BLaER1 treated with 17β-estradiol and CSF1 and Interleukin-3, amounts not matched to agents 10 nM and 100 nM (cell line): ENCODE measurements around the gene PACSIN3.

Experiments used
- H3K27ac ChIP-seq, 11 experiments: shearing (Covaris generic); formaldehyde crosslinking; 2 replicates each; pipeline ENCODE4 v1.8.1; 2022
- H3K27me3 ChIP-seq, 11 experiments: shearing (Covaris generic); formaldehyde crosslinking; 2 replicates each; pipeline ENCODE4 v1.8.1; 2022
- H3K36me3 ChIP-seq, 11 experiments: shearing (Covaris generic); formaldehyde crosslinking; 2 replicates each; pipeline ENCODE4 v1.8.1; 2022
- H3K4me1 ChIP-seq, 10 experiments: shearing (Covaris generic); formaldehyde crosslinking; 2 replicates each; pipeline ENCODE4 v1.8.1; 2022
- H3K4me2 ChIP-seq, 11 experiments: shearing (Covaris generic); formaldehyde crosslinking; 2 replicates each; pipeline ENCODE4 v1.8.1; 2022
- H3K4me3 ChIP-seq, 10 experiments: shearing (Covaris generic); formaldehyde crosslinking; 2 replicates each; pipeline ENCODE4 v1.8.1; 2022
- H3K9ac ChIP-seq, 11 experiments: shearing (Covaris generic); formaldehyde crosslinking; 2 replicates each; pipeline ENCODE4 v1.8.1; 2022
- H3K9me3 ChIP-seq, 11 experiments: shearing (Covaris generic); formaldehyde crosslinking; replicated peaks in 1 of 11; 2 replicates each; pipeline ENCODE4 v1.8.1; 2022
- H4K20me1 ChIP-seq, 11 experiments: shearing (Covaris generic); formaldehyde crosslinking; 2 replicates each; pipeline ENCODE4 v1.8.1; 2022
- Cebpa-rat ChIP-seq, 11 experiments: shearing (Covaris generic); IDR thresholded peaks; 2 replicates each; pipeline ENCODE4 v1.8.1; 2022

Gene PACSIN3

GRCh38 chr11:47163898-47164297 is 22.3 kb downstream of the PACSIN3 start:
- no peak for TF ChIP-seq Cebpa-rat (IDR thresholded peaks at IDR 0.05)
- Histone ChIP-seq H3K9me3 (no peaks in the 10 kb centered on the region), H4K20me1 (peaks cover 78 to 96% (median 85%) of the 10 kb centered on the region in 11 experiments; a peak in 21 of 22 replicates), H3K4me1 (0 out of 20 replicates have a peak, but pooled peaks cover 0 to under 1% (median 0%) of the 10 kb centered on the region in 10 experiments), H3K4me3 (no peak overlapping the region), H3K4me2 (no peak overlapping the region), H3K36me3 (peaks cover 68 to 96% (median 82%) of the 10 kb centered on the region in 11 experiments), H3K27ac (no peak overlapping the region), H3K27me3 (no peaks in the 10 kb centered on the region), H3K9ac (0 out of 22 replicates have a peak overlapping the region, but pooled peaks of 1 of the 11 experiments have one; percentile 37)

GRCh38 chr11:47163193-47163592 is 23.0 kb downstream of the PACSIN3 start:
- TF ChIP-seq Cebpa-rat (IDR thresholded peaks at IDR 0.05): no peak
- H3K4me3 ChIP-seq: no peak overlapping the region
- no peaks in the 10 kb centered on the region for H3K27me3 ChIP-seq
- no peak overlapping the region for H3K9ac ChIP-seq
- no peak overlapping the region for H3K27ac ChIP-seq
- H3K9me3 ChIP-seq: no peaks in the 10 kb centered on the region
- H4K20me1 ChIP-seq: peaks cover 72 to 95% (median 78%) of the 10 kb centered on the region in 11 experiments; a peak in 21 of 22 replicates
- H3K36me3 ChIP-seq: peaks cover 63 to 96% (median 80%) of the 10 kb centered on the region in 11 experiments
- peaks cover 0 to 8% (median 0%) of the 10 kb centered on the region in 10 experiments; a peak in 2 of 20 replicates for H3K4me1 ChIP-seq
- H3K4me2 ChIP-seq: no peak overlapping the region

GRCh38 chr11:47162426-47162825 is 23.8 kb downstream of the PACSIN3 start:
- Histone ChIP-seq H3K9ac (no peak overlapping the region; a peak in 1 of 22 replicates), H3K4me2 (no peak overlapping the region), H3K27me3 (no peaks in the 10 kb centered on the region), H3K27ac (no peak overlapping the region), H4K20me1 (peaks cover 64 to 94% (median 70%) of the 10 kb centered on the region in 11 experiments; a peak in 21 of 22 replicates), H3K36me3 (peaks cover 56 to 95% (median 72%) of the 10 kb centered on the region in 11 experiments), H3K9me3 (no peaks in the 10 kb centered on the region), H3K4me1 (peaks cover 0 to 10% (median 0%) of the 10 kb centered on the region in 10 experiments; a peak in 2 of 20 replicates), H3K4me3 (no peak overlapping the region)
- no peak for TF ChIP-seq Cebpa-rat (IDR thresholded peaks at IDR 0.05)

- Histone ChIP-seq H3K9me3 (no peaks in the 10 kb centered on the region), H3K27ac (no peak overlapping the region), H4K20me1 (peaks cover 59 to 92% (median 66%) of the 10 kb centered on the region in 11 experiments; a peak in 21 of 22 replicates), H3K27me3 (no peaks in the 10 kb centered on the region), H3K4me1 (peaks cover 0 to 13% (median under 1%) of the 10 kb centered on the region in 10 experiments; a peak in 10 of 20 replicates), H3K4me2 (no peak overlapping the region), H3K36me3 (peaks cover 52 to 94% (median 69%) of the 10 kb centered on the region in 11 experiments), H3K4me3 (no peak overlapping the region), H3K9ac (no peak overlapping the region)
- TF ChIP-seq Cebpa-rat (IDR thresholded peaks at IDR 0.05): no peak
Measured at GRCh38 chr11:47161890-47162289, 24.3 kb downstream of the PACSIN3 start.

- H3K4me1 ChIP-seq: peaks cover 3 to 19% (median 7%) of the 10 kb centered on the region in 10 experiments
- H4K20me1 ChIP-seq: peaks cover 53 to 89% (median 62%) of the 10 kb centered on the region in 11 experiments; a peak in 21 of 22 replicates
- TF ChIP-seq Cebpa-rat (IDR thresholded peaks at IDR 0.05): no peak
- no peak overlapping the region for H3K4me2 ChIP-seq
- H3K27me3 ChIP-seq: no peaks in the 10 kb centered on the region
- peaks cover 48 to 93% (median 63%) of the 10 kb centered on the region in 11 experiments for H3K36me3 ChIP-seq
- no peak overlapping the region for H3K4me3 ChIP-seq
- H3K27ac ChIP-seq: no peak overlapping the region
- no peak overlapping the region for H3K9ac ChIP-seq
- H3K9me3 ChIP-seq: no peaks in the 10 kb centered on the region
Measured at GRCh38 chr11:47161134-47161854, 24.9 kb downstream of the PACSIN3 start.

- peaks cover 8 to 24% (median 12%) of the 10 kb centered on the region in 10 experiments for H3K4me1 ChIP-seq
- H3K4me3 ChIP-seq: no peak overlapping the region
- no peak for TF ChIP-seq Cebpa-rat (IDR thresholded peaks at IDR 0.05)
- no peak overlapping the region for H3K4me2 ChIP-seq
- peaks cover 42 to 90% (median 58%) of the 10 kb centered on the region in 11 experiments for H3K36me3 ChIP-seq
- no peak overlapping the region for H3K9ac ChIP-seq
- no peak overlapping the region for H3K27ac ChIP-seq
- H3K9me3 ChIP-seq: no peaks in the 10 kb centered on the region
- H3K27me3 ChIP-seq: no peaks in the 10 kb centered on the region
- H4K20me1 ChIP-seq: peaks cover 47 to 89% (median 60%) of the 10 kb centered on the region in 11 experiments; a peak in 21 of 22 replicates
Measured at GRCh38 chr11:47160753-47161133, 25.5 kb downstream of the PACSIN3 start.

- H3K4me2 ChIP-seq: no peak overlapping the region
- H3K27ac ChIP-seq: no peak overlapping the region
- peaks cover 22 to 86% (median 44%) of the 10 kb centered on the region in 11 experiments; a peak in 21 of 22 replicates for H4K20me1 ChIP-seq
- H3K9me3 ChIP-seq: no peaks in the 10 kb centered on the region
- 0 out of 22 replicates have a peak overlapping the region, but pooled peaks of 1 of the 11 experiments have one; percentile 16 for H3K9ac ChIP-seq
- peaks cover 33 to 49% (median 37%) of the 10 kb centered on the region in 10 experiments for H3K4me1 ChIP-seq
- H3K4me3 ChIP-seq: no peak overlapping the region
- H3K27me3 ChIP-seq: no peaks in the 10 kb centered on the region
- peaks cover 17 to 65% (median 33%) of the 10 kb centered on the region in 11 experiments; a peak in 21 of 22 replicates for H3K36me3 ChIP-seq
- TF ChIP-seq Cebpa-rat (IDR thresholded peaks at IDR 0.05): no peak
Measured at GRCh38 chr11:47158242-47158641, 28.0 kb downstream of the PACSIN3 start.

- no peak overlapping the region for H3K9ac ChIP-seq
- no peak overlapping the region for H3K4me3 ChIP-seq
- H3K9me3 ChIP-seq: no peaks in the 10 kb centered on the region
- H3K36me3 ChIP-seq: peaks cover 13 to 61% (median 28%) of the 10 kb centered on the region in 11 experiments; a peak in 20 of 22 replicates
- no peak overlapping the region for H3K27ac ChIP-seq
- H3K4me2 ChIP-seq: no peak overlapping the region
- no peaks in the 10 kb centered on the region for H3K27me3 ChIP-seq
- peaks cover 36 to 54% (median 41%) of the 10 kb centered on the region in 10 experiments for H3K4me1 ChIP-seq
- no peak for TF ChIP-seq Cebpa-rat (IDR thresholded peaks at IDR 0.05)
- peaks cover 18 to 83% (median 41%) of the 10 kb centered on the region in 11 experiments; a peak in 21 of 22 replicates for H4K20me1 ChIP-seq
Measured at GRCh38 chr11:47157805-47158204, 28.4 kb downstream of the PACSIN3 start.

- peaks cover 9 to 83% (median 41%) of the 10 kb centered on the region in 11 experiments; a peak in 21 of 22 replicates for H4K20me1 ChIP-seq
- peaks cover 7 to 52% (median 20%) of the 10 kb centered on the region in 11 experiments; a peak in 16 of 22 replicates for H3K36me3 ChIP-seq
- no peak for TF ChIP-seq Cebpa-rat (IDR thresholded peaks at IDR 0.05)
- no peak overlapping the region for H3K4me3 ChIP-seq
- H3K27ac ChIP-seq: no peak overlapping the region
- peak overlapping the region in 2 of 11 experiments; percentile 83 to 86; a peak in 2 of 22 replicates for H3K4me2 ChIP-seq
- no peaks in the 10 kb centered on the region for H3K27me3 ChIP-seq
- H3K9me3 ChIP-seq: no peaks in the 10 kb centered on the region
- H3K4me1 ChIP-seq: peaks cover 45 to 62% (median 50%) of the 10 kb centered on the region in 10 experiments
- H3K9ac ChIP-seq: no peak overlapping the region
Measured at GRCh38 chr11:47156951-47157350, 29.3 kb downstream of the PACSIN3 start.
